Measurements from ENCODE around the gene ELAVL3. TPM values are rescaled to one million over a fixed set of nuclear protein-coding genes. Genes with fewer than 3 reads are reported as not detected.
A peak's percentile ranks its signal among the peaks of the same experiment; 100 is the strongest.

The ELAVL3 gene
- total RNA-seq, 2 experiments from 2014 or later = 0.66 TPM; not detected in 1

GRCh38 chr19:11448410-11448809 lies 32.4 kb downstream of the ELAVL3 start:
- CTCF ChIA-PET = no interaction called here

GRCh38 chr19:11447347-11448262 lies 33.2 kb downstream of the ELAVL3 start:
- Histone ChIP-seq H3K4me1 (ENCODE audit: insufficient read depth, low read length) (no peaks in the 10 kb centered on the region), H3K4me3 (ENCODE audit: low read length) (no peak overlapping the region), H3K27ac (ENCODE audit: low read depth in 1 of 2, low read length in 2 of 2) (no peak overlapping the region), H3K27me3 (ENCODE audit: control insufficient read depth in 1 of 2, insufficient read depth in 2 of 2, low read length in 2 of 2) (no peaks in the 10 kb centered on the region), H3K36me3 (ENCODE audit: insufficient read depth, low read length) (peaks cover 62% of the 10 kb centered on the region), H3K9me3 (ENCODE audit: control insufficient read depth in 1 of 2, insufficient read depth in 1 of 2, low read length in 2 of 2) (no peaks in the 10 kb centered on the region)
- H3K27ac Mint-ChIP-seq = no peak overlapping the region
- intact Hi-C loops (cut with DNase I, micrococcal nuclease) = no loop called here
- ATAC-seq (ENCODE audit: poor library complexity) (no peak), DNase-seq (no peak)
- H3K36me3 Mint-ChIP-seq (ENCODE audit: low read depth) = peaks cover 48% of the 10 kb centered on the region
- no peaks in the 10 kb centered on the region for H3K4me1 Mint-ChIP-seq (ENCODE audit: low read depth)
- no peak overlapping the region for H3K4me3 Mint-ChIP-seq
- POLR2A ChIA-PET = no interaction called here
- TF ChIP-seq CTCF (IDR thresholded peaks at IDR 0.05) = no peak
- H3K9me3 Mint-ChIP-seq = no peaks in the 10 kb centered on the region
- H3K27me3 Mint-ChIP-seq = no peaks in the 10 kb centered on the region
- CTCF ChIA-PET = no interaction called here

More at GRCh38 chr19:11448410-11448809, 32.4 kb downstream of the ELAVL3 start:
- Histone ChIP-seq H3K27me3 (ENCODE audit: control insufficient read depth in 1 of 2, insufficient read depth in 2 of 2, low read length in 2 of 2) (no peaks in the 10 kb centered on the region), H3K36me3 (ENCODE audit: insufficient read depth, low read length) (peaks cover 58% of the 10 kb centered on the region), H3K4me3 (ENCODE audit: low read length) (no peak overlapping the region), H3K4me1 (ENCODE audit: insufficient read depth, low read length) (no peaks in the 10 kb centered on the region), H3K27ac (ENCODE audit: low read depth in 1 of 2, low read length in 2 of 2) (no peak overlapping the region), H3K9me3 (ENCODE audit: control insufficient read depth in 1 of 2, insufficient read depth in 1 of 2, low read length in 2 of 2) (no peaks in the 10 kb centered on the region)
- POLR2A ChIA-PET = no interaction called here
- Mint-ChIP-seq H3K27ac (no peak overlapping the region), H3K4me1 (ENCODE audit: low read depth) (no peaks in the 10 kb centered on the region), H3K9me3 (no peaks in the 10 kb centered on the region), H3K27me3 (no peaks in the 10 kb centered on the region), H3K4me3 (no peak overlapping the region), H3K36me3 (ENCODE audit: low read depth) (peaks cover 41% of the 10 kb centered on the region)
- intact Hi-C loops (cut with DNase I, micrococcal nuclease) = no loop called here
- DNase-seq = no peak
- TF ChIP-seq CTCF (IDR thresholded peaks at IDR 0.05) = no peak
- no peak for ATAC-seq (ENCODE audit: poor library complexity)

- H3K4me3 Mint-ChIP-seq = no peak overlapping the region
- no peaks in the 10 kb centered on the region for H3K4me1 Mint-ChIP-seq (ENCODE audit: low read depth)
- Histone ChIP-seq H3K4me3 (ENCODE audit: low read length) (no peak overlapping the region), H3K36me3 (ENCODE audit: insufficient read depth, low read length) (peaks cover 70% of the 10 kb centered on the region), H3K27ac (ENCODE audit: low read depth in 1 of 2, low read length in 2 of 2) (no peak overlapping the region), H3K27me3 (ENCODE audit: control insufficient read depth in 1 of 2, insufficient read depth in 2 of 2, low read length in 2 of 2) (no peaks in the 10 kb centered on the region), H3K9me3 (ENCODE audit: control insufficient read depth in 1 of 2, insufficient read depth in 1 of 2, low read length in 2 of 2) (no peaks in the 10 kb centered on the region), H3K4me1 (ENCODE audit: insufficient read depth, low read length) (no peaks in the 10 kb centered on the region)
- H3K27ac Mint-ChIP-seq = no peak overlapping the region
- DNase-seq = peak in 13 of 14 experiments; percentile 25 to 66 (median 36)
- H3K9me3 Mint-ChIP-seq = no peaks in the 10 kb centered on the region
- ATAC-seq (ENCODE audit: poor library complexity) = peak; percentile 54
- TF ChIP-seq CTCF (IDR thresholded peaks at IDR 0.05) = peak; percentile 45
- peaks cover 54% of the 10 kb centered on the region for H3K36me3 Mint-ChIP-seq (ENCODE audit: low read depth)
- intact Hi-C loops (cut with DNase I, micrococcal nuclease) = loop anchor here in 1 of 2 experiments (1.0 kb wide), 1 partner anchor 152 kb away; no protein-coding TSS in a partner anchor
- ChIA-PET POLR2A (interaction anchor here (1.3 kb wide), 1 partner anchor 66 kb away, joined by 4 read pairs; no protein-coding TSS in a partner anchor), CTCF (interaction anchor here (0.7 kb wide), 1 partner anchor 153 kb away, joined by 3 read pairs; no protein-coding TSS in a partner anchor)
- no peaks in the 10 kb centered on the region for H3K27me3 Mint-ChIP-seq
These were observed 34.1 kb downstream of the ELAVL3 start for GRCh38 chr19:11446652-11447301.
